Suppressor macrophage treated with lipopolysaccharide for 4 hours (primary cell): Measurements from ENCODE around the gene CFAP65.
A peak's percentile ranks its signal among the peaks of the same experiment; 100 is the strongest.

Source experiments
- DNase-seq: peaks from one replicate; pipeline ENCODE4 v3.0.0-alpha.2; 2020

CFAP65 gene

DNA sequence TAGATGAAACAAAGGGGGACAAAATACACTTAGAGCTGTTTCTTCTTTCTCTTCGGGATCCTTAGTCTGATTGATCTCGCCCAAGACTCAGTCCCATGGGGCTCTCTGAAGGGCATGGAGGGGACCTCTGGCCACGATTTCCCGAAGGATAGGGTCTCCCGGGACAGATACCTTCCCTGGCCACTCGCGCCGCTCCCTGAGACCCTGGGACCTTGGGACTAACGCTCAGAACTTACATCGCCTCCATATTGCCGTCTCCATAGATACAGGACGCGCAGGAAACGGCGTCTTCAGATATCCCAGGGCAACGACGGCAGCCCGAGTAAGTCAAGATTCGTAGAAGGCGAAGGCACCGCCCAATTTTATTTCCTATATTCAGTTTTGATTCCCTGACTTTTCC is at the start of gene CFAP65:
TSS of gene CFAP65 (minus strand) at position 265 of the 400 bp plus-strand sequence. CDS start 2,468 bp downstream, outside the sequence.
- DNase-seq: peak; percentile 21

- no peak for DNase-seq
Observed at GRCh38 chr2:219090436-219091299, 49.4 kb upstream of the CFAP65 start.

DNA sequence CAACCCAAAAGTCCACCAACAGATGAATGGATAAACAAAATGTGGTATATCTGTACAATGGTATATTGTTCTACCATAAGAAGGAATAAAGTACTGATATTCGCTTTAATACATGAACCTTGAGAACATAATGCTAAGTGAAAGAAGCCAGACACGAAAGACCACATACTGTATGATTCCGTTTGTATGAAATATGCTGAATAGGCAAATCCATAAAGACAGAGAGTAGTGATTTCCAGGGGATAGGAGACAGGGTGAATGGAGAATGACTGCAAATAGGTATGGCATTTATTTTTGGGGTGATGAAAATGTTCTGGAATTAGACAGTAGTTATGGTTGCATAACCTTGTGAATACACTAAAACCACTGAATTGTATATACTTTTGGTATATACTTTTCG is 48.0 kb upstream of the CFAP65 start:
- DNase-seq: no peak

- DNase-seq: no peak
Observed at GRCh38 chr2:219087848-219088247, 46.5 kb upstream of the CFAP65 start.

DNA sequence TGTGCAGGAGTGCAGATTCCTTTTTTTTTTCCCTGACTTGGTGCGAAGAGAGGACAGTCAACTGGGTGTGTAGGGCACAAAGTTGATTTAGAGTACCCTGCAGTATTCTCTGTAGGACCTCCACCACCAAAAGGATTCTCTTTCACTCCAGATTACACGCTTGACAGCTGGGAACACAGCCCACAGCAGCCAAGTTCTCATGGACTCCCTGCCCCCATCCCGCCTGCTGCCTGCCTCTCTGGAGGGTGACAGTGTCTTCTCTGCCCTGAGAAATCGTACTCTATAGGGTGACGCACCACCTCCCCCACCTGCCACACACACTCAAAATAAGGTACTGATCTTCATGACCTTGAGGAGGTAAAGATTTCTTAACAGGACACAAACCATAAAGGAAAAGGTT is 46.0 kb upstream of the CFAP65 start:
- no peak for DNase-seq

- DNase-seq: peak; percentile 46
Observed at GRCh38 chr2:219086196-219086595, 44.9 kb upstream of the CFAP65 start.

GRCh38 chr2:219084791-219085190 is 43.5 kb upstream of the CFAP65 start:
- no peak for DNase-seq

DNA sequence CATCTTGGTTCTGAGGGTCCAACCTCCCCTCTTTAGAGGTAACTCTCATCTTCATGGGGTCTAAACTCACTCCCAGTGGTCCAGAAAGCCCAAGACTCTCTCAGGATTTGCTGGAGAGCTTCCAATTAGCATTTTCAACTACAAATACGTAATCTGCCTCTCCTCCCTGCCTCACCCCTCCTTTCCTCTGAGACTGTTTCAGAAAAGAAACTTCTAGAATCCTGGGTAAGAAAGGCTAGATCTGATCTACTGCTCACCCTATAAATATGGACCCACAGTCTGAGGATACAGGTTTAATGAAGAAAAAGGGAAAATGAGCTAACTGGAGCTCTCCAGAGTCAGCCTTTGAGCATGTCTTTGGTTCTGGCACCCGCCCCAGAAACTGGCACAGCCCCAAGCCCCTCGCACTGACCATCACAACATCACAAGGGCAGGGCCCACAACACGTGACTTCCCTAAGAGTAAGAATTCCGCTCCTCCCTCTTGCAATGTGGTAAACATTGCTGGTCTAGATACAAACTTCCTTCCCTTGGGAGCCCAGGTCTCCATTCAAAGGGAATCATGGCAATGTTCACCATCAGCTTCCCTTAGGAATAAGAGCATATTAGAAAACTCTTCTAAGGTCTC is 41.1 kb upstream of the CFAP65 start:
- no peak for DNase-seq

DNA sequence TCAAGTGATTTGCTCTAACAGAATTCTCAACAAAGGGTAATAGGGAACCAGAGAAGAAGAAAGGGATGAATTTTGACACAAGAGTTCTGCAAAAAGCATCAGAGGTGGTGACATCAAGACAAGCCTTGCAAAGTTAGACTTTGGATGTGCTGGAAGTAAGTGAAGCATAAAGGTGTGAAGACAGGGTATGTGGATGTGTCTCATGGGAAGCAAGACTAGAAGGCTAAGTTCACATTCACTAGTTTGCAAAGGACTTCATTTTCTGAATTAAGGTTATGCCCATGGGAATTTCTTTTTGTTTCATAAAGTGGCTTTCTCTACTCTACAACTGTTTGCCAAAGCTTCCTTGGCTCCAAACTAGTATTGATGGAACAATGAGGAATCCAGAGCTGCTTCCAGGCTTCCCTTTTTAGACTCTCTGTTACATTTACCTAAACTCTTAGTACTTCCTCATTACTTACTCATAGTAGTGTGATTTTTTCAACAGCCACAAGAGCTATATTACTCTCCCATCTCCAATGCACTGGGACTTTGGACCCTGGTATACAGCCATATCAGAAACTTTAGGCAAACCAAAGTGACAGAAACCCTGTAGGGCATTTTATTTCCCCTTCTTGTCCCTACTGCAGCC is 40.5 kb upstream of the CFAP65 start:
- DNase-seq: peak; percentile 26

DNA sequence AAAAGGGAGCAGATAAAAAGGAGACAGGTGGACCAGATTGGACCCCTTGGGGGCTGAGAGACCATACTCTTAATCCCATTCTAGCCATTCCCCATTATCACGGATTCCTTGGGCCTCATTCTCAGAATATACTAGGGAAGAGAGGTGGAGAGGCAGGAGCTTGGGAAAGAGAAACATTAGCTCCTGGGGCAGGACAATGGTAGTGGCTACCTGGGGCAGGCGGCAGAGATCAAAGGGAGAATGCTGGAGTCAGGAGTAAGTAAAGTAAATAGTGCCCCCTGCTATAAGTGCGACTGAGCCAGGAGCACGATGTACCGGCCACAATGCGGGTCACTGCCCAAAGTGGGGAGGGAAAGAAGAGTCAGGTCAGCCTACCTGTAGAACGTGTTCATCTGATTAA is 39.8 kb upstream of the CFAP65 start:
- DNase-seq: no peak

- DNase-seq: no peak
Observed at GRCh38 chr2:219079417-219079816, 38.1 kb upstream of the CFAP65 start.

DNA sequence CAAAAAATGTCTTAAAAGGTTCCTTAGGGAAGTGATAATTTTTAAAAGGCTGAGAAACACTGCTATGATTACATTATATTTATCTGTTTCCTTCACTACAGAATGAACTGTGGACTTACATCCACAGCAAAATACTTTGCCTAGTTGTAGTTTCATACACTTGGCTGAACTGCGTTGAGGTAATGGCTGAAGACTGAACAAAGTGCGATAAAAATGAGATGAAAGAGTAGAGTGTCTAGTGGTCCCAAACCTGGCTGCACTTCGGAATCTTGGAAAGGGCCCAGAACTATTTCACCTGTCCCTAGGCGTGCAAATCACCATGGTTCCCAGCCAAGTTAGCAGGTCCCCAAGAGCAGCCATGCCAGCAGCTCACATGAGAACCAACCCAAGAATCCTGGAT is 37.6 kb upstream of the CFAP65 start:
- no peak for DNase-seq

- no peak for DNase-seq
Observed at GRCh38 chr2:219078126-219078525, 36.8 kb upstream of the CFAP65 start.

- no peak for DNase-seq
Observed at GRCh38 chr2:219076253-219076652, 34.9 kb upstream of the CFAP65 start.

DNA sequence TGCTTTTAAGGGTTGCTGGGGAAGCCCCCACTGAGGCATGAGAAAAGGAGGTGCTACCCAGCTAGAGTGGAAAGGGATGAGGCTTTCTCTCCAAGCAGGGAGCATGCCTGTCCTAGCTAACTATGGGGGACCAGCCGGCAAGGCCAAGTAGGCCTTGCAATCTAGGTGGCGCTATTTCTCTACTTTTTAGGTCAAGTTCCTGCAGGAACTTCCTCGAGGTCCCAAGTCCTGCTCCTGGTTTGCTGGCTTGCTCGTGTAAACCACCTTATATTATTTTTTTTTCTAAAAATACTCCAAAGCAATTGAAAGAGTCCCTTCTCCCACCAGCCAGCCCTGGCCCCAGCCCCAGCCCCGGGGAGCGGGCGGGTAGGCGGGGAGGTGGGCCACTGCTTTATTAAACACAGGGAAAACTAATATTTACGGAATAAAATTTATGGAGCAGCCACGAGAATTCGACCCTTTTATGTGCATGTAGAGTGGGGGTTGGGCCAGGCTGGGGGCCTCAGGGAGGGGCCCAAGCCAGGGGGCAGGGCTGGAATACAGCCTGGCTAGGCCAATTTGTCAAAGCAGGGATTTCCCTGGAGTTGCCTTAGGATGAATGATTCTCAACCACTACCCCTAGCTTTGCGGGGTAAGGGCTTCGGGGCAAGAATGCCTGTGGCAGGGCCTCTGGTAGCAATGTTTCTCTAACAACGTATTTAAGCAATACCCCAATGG is 32.3 kb upstream of the CFAP65 start:
- DNase-seq: peak; percentile 85

- no peak for DNase-seq
Observed at GRCh38 chr2:219072741-219073250, 31.5 kb upstream of the CFAP65 start.

- DNase-seq: no peak
Observed at GRCh38 chr2:219071131-219071816, 30.0 kb upstream of the CFAP65 start.

- no peak for DNase-seq
Observed at GRCh38 chr2:219065484-219065883, 24.2 kb upstream of the CFAP65 start.

DNA sequence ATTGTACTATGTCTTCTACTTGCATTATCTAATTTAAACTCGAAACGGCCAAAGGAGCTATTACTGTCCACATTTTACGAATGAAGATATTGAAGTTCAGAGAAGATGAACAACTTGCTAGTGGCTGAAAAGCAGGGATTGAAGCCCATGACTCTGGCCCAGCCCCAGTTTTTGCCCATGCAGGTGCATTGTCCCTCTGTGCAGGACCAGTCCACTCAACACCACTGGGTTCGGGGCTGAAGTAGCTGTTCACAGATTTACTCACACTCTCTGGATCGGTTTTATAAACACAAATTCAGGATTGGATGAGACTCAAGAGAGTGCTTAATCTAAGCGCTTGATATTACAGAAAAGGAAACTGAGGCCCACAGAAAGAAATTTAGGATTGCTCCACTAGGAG is 20.8 kb upstream of the CFAP65 start:
- DNase-seq: no peak

- no peak for DNase-seq
Observed at GRCh38 chr2:219060821-219061791, 19.8 kb upstream of the CFAP65 start, which contains the start of gene IHH. TSS of gene IHH (minus strand) at chr2:219060921. CDS start at chr2:219060467, 454 bp downstream.
